Skeletal muscle tissue (tissue), 4 donors: ENCODE measurements around the gene CDC42BPA. TPM values are rescaled to one million over a fixed set of nuclear protein-coding genes. Genes with fewer than 3 reads are reported as not detected.
"Not testable (repeated sequence)": the region's sequence is repeated elsewhere in the genome, so short reads cannot be mapped to it uniquely, and the experiment has no call there.

Experiments used
- H3K27ac ChIP-seq: one replicate; pipeline ENCODE4 v1.7.0; 2013; ENCODE audit warnings: mild to moderate bottlenecking, low read depth, low read length, inconsistent platforms
- H3K27me3 ChIP-seq, 3 donors: one replicate each; pipeline ENCODE4 v1.7.0; 2013; ENCODE audit warnings: low read length in 3 of 3; ENCODE audit not compliant: control insufficient read depth in 3 of 3, insufficient read depth in 3 of 3
- H3K36me3 ChIP-seq, 3 donors: one replicate each; pipeline ENCODE4 v1.7.0; 2013; ENCODE audit warnings: low read length in 3 of 3; ENCODE audit not compliant: control insufficient read depth in 3 of 3, insufficient read depth in 3 of 3
- H3K4me1 ChIP-seq, 3 donors: one replicate each; pipeline ENCODE4 v1.7.0; 2013; ENCODE audit warnings: low read length in 3 of 3, mild to moderate bottlenecking in 3 of 3; ENCODE audit not compliant: control insufficient read depth in 3 of 3, insufficient read depth in 3 of 3
- H3K4me3 ChIP-seq, 3 donors: one replicate each; pipeline ENCODE4 v1.7.0; 2013; ENCODE audit warnings: low read length in 3 of 3
- H3K9ac ChIP-seq, 3 donors: one replicate each; pipeline ENCODE4 v1.7.0; 2013; ENCODE audit warnings: low read length in 3 of 3, mild to moderate bottlenecking in 3 of 3, moderate library complexity in 2 of 3, low read depth in 1 of 3
- H3K9me3 ChIP-seq, 3 donors: one replicate each; pipeline ENCODE4 v1.7.0; 2013; ENCODE audit warnings: low read length in 3 of 3; ENCODE audit not compliant: control insufficient read depth in 3 of 3
- total RNA-seq: library from RNA; depleted of rRNA; stranded (reverse); fragments of >200 nt; gene quantifications from one replicate; pipeline ENCODE4 v1.2.3, GENCODE V29; 2014
- donor health status: Osteomylitis.

Gene CDC42BPA
- total RNA-seq, 1 donor from 2014 or later, result 44.4 TPM

GRCh38 chr1:227336136-227336535 lies 17.8 kb upstream of the CDC42BPA start:
- H3K9ac ChIP-seq, H3K9me3 ChIP-seq, H3K27me3 ChIP-seq, H3K4me1 ChIP-seq, H3K36me3 ChIP-seq, H3K4me3 ChIP-seq, H3K27ac ChIP-seq: not testable (repeated sequence)

- Histone ChIP-seq H3K4me1 (no peaks in the 10 kb centered on the region), H3K4me3 (no peak overlapping the region), H3K27me3 (no peaks in the 10 kb centered on the region), H3K9ac (no peak overlapping the region), H3K27ac (no peak overlapping the region), H3K36me3 (no peaks in the 10 kb centered on the region), H3K9me3 (no peaks in the 10 kb centered on the region)
Measured at GRCh38 chr1:227335242-227336020, 17.1 kb upstream of the CDC42BPA start.

DNA sequence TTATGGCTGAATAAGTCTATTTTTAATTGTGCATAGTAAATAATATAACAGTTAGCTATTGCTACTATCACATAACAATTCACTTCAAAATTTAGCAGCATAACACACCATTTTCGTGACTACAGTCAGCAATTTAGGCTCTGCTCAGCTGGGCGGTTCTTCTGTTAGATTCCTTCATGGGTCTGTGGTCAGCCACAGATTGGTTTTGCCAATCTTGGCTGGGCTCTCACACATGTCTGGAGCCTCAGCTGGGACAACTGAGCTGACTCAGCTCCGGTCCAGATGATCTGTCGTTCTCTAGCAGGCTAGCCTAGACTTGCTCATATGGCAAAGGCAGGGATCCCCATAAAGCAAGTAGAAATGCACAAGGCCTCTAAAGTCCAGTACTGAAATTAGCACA lies 15.1 kb upstream of the CDC42BPA start:
- no peak overlapping the region for H3K9ac ChIP-seq
- H3K9me3 ChIP-seq, result no peaks in the 10 kb centered on the region
- H3K4me3 ChIP-seq, result no peak overlapping the region
- H3K27me3 ChIP-seq, result no peaks in the 10 kb centered on the region
- H3K36me3 ChIP-seq, result no peaks in the 10 kb centered on the region
- no peaks in the 10 kb centered on the region for H3K4me1 ChIP-seq
- no peak overlapping the region for H3K27ac ChIP-seq

DNA sequence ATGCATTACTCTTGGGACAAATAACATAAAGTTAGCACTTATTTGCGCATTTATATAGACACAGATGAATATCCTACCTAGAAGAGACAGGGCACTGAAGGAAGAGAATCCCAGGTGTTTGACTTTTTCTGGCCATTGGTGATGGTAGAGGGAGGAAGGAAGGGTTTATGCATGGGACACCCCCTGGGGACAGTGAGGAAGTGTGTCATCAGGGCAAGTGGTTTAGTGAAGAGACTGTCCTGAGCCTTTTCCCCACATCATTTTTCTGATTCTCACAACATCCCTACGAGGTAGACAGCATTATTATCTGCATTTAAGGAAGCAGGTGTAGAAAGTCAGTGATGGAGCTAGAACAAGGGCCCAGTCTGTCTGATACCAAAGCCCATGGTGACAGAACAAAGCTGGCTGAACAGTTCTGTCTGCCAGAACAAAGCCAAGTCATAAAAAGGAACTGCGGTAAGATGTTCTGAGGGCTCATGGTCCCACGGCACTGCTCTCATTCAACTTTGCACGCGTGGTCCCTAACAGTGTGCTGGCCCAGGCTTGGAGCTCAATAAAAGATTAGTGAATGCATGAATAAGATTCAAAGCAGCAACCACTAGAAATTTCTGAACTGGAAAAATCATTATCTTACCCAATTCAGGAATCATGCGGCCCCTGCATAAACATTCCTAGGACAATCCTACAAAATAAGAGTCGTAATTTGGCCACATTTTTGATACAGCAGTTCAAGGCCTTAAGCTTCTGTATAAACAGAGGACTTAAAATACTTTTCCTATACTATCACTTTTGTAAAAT lies 12.2 kb upstream of the CDC42BPA start:
- Histone ChIP-seq H3K9ac (no peak overlapping the region), H3K4me1 (no peaks in the 10 kb centered on the region), H3K4me3 (no peak overlapping the region), H3K9me3 (no peaks in the 10 kb centered on the region), H3K36me3 (no peaks in the 10 kb centered on the region), H3K27ac (no peak overlapping the region), H3K27me3 (no peaks in the 10 kb centered on the region)

GRCh38 chr1:227328405-227329019 lies 10.2 kb upstream of the CDC42BPA start:
- Histone ChIP-seq H3K9me3 (peaks cover 0 to 3% (median 0%) of the 10 kb centered on the region in 3 donors), H3K27me3 (no peaks in the 10 kb centered on the region), H3K36me3 (no peaks in the 10 kb centered on the region), H3K4me1 (no peaks in the 10 kb centered on the region), H3K9ac (no peak overlapping the region), H3K27ac (no peak overlapping the region), H3K4me3 (no peak overlapping the region)

DNA sequence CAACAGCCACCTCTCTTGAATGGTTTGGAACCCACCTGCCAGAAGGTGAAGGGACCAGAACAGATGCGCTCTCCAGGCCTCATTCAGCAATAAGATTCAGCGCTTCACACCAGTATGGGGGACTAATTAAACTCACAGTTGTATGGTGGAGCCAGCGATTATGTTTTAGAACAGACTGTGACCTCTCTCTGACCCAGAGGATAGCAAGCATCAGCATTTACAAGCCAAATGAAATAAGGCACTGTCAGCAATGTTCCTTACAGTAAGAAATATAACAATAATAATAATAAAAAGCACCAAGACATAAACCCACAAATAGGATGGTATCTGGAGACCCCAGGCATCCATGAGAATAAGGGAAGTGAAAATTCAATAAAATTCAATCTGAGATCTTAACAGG lies 6.9 kb upstream of the CDC42BPA start:
- no peak overlapping the region for H3K27ac ChIP-seq
- no peak overlapping the region for H3K9ac ChIP-seq
- peaks cover 0 to 3% (median 0%) of the 10 kb centered on the region in 3 donors for H3K9me3 ChIP-seq
- H3K4me3 ChIP-seq, result no peak overlapping the region
- no peaks in the 10 kb centered on the region for H3K4me1 ChIP-seq
- H3K27me3 ChIP-seq, result no peaks in the 10 kb centered on the region
- no peaks in the 10 kb centered on the region for H3K36me3 ChIP-seq

- Histone ChIP-seq H3K4me3 (no peak overlapping the region), H3K4me1 (peaks cover 3 to 5% (median 3%) of the 10 kb centered on the region in 3 donors), H3K9ac (no peak overlapping the region), H3K9me3 (peaks cover 0 to 3% (median 0%) of the 10 kb centered on the region in 3 donors), H3K27ac (no peak overlapping the region), H3K27me3 (no peaks in the 10 kb centered on the region), H3K36me3 (no peaks in the 10 kb centered on the region)
Measured at GRCh38 chr1:227323967-227324268, 5.6 kb upstream of the CDC42BPA start.

DNA sequence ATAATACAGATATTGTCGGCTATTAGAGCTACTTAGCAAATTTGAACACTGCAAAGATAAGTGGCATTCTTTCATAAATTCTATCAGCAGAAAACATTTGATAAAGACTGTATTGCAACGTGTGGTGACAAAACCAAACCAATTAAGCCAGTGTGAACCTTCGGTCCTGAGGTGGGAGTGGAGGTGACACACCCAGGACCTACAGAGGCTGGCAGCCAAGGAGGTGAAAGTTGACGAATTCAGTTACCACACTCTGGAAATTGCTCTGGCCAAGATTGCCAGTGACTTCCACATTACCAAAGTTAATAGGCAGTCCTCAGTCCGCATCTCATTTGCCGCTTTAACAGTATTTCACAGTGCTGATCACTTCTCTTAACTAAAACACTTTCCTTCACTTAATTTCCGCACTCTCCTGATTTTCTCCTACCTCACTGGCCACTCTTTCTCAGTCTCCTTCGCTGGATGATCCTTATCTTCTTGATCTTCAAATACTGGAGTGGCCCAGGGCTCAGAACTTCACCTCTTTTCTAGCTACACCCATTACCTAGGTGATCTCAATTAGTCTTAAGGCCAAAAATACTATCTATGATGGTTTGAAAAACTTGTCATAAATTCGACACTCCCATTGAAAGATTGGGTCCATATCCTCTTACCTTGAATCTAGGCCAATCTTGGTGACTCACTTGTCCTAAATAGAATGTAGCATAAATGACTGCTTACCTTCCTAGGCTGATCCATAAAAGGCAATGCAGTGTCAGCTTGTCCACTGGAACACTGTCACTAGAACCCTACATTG lies 5.1 kb upstream of the CDC42BPA start:
- Histone ChIP-seq H3K27ac (no peak overlapping the region), H3K9ac (no peak overlapping the region), H3K9me3 (peaks cover 0 to 3% (median 0%) of the 10 kb centered on the region in 3 donors), H3K27me3 (no peaks in the 10 kb centered on the region), H3K4me3 (no peak overlapping the region), H3K4me1 (peaks cover 3 to 5% (median 3%) of the 10 kb centered on the region in 3 donors), H3K36me3 (no peaks in the 10 kb centered on the region)

GRCh38 chr1:227322376-227322775 lies 4.1 kb upstream of the CDC42BPA start:
- Histone ChIP-seq H3K36me3 (no peaks in the 10 kb centered on the region), H3K27ac (no peak overlapping the region), H3K9me3 (peaks cover 0 to 3% (median 0%) of the 10 kb centered on the region in 3 donors), H3K4me1 (peaks cover 3 to 5% (median 3%) of the 10 kb centered on the region in 3 donors), H3K9ac (no peak overlapping the region), H3K27me3 (no peaks in the 10 kb centered on the region), H3K4me3 (no peak overlapping the region)
